Right renal cortex interstitium (tissue), 3 donors: ENCODE data around the gene CDH2. TPM values are rescaled to one million over a fixed set of nuclear protein-coding genes. Genes with fewer than 3 reads are reported as not detected.

Experiments used
- DNase-seq, 3 donors: peaks; one replicate each; pipeline ENCODE4 v3.0.0-alpha.2; 2013; ENCODE audit warnings: low read depth in 3 of 3, low spot score in 2 of 3
- polyA plus RNA-seq, 3 donors: library from polyadenylated mRNA; unstranded; fragments of 120-200 nt; gene quantifications; one replicate each; pipeline ENCODE4 v1.2.1, GENCODE V29; 2013; ENCODE audit not compliant: insufficient read length in 3 of 3

Gene CDH2
- polyA plus RNA-seq, 3 donors: 81.3 to 93.8 (median 85.4) TPM

- DNase-seq: no peak
Measured at GRCh38 chr18:28171837-28172236, 5.1 kb downstream of the CDH2 start.

- no peak for DNase-seq
Measured at GRCh38 chr18:28168725-28169124, 8.2 kb downstream of the CDH2 start.

GRCh38 chr18:28167835-28168349, 9.0 kb downstream of the CDH2 start:
- peak in 1 of 3 donors; percentile 36 for DNase-seq

- no peak for DNase-seq
Measured at GRCh38 chr18:28164771-28165483, 12.0 kb downstream of the CDH2 start.

- DNase-seq: no peak
Measured at GRCh38 chr18:28163201-28163775, 13.6 kb downstream of the CDH2 start.

- no peak for DNase-seq
Measured at GRCh38 chr18:28161608-28162599, 15.0 kb downstream of the CDH2 start.

GRCh38 chr18:28159055-28159454, 17.9 kb downstream of the CDH2 start:
- no peak for DNase-seq

- no peak for DNase-seq
Measured at GRCh38 chr18:28158083-28158581, 18.8 kb downstream of the CDH2 start.

GRCh38 chr18:28153485-28154065, 23.4 kb downstream of the CDH2 start:
- no peak for DNase-seq

GRCh38 chr18:28152754-28153153, 24.2 kb downstream of the CDH2 start:
- no peak for DNase-seq

- no peak for DNase-seq
Measured at GRCh38 chr18:28152354-28152753, 24.6 kb downstream of the CDH2 start.

GRCh38 chr18:28151434-28151833, 25.5 kb downstream of the CDH2 start:
- DNase-seq: no peak

GRCh38 chr18:28150925-28151324, 26.0 kb downstream of the CDH2 start:
- DNase-seq: no peak

GRCh38 chr18:28149810-28150420, 27.0 kb downstream of the CDH2 start:
- DNase-seq: no peak

GRCh38 chr18:28147674-28148171, 29.2 kb downstream of the CDH2 start:
- no peak for DNase-seq

- DNase-seq: no peak
Measured at GRCh38 chr18:28143725-28144124, 33.2 kb downstream of the CDH2 start.

- DNase-seq: no peak
Measured at GRCh38 chr18:28138816-28139215, 38.1 kb downstream of the CDH2 start.

GRCh38 chr18:28136071-28136470, 40.9 kb downstream of the CDH2 start:
- DNase-seq: no peak

- DNase-seq: no peak
Measured at GRCh38 chr18:28134774-28135173, 42.2 kb downstream of the CDH2 start.

GRCh38 chr18:28132084-28132483, 44.8 kb downstream of the CDH2 start:
- DNase-seq: no peak
